SHP77 treated with DMSO at 0.1 percent for 48 hours (cell line): ENCODE measurements around the gene TPRN.

ENCODE experiments used
- DNase-seq: peaks from one replicate; lab custom pipeline; 2025; lab: John Stamatoyannopoulos, UW

Gene TPRN

DNA sequence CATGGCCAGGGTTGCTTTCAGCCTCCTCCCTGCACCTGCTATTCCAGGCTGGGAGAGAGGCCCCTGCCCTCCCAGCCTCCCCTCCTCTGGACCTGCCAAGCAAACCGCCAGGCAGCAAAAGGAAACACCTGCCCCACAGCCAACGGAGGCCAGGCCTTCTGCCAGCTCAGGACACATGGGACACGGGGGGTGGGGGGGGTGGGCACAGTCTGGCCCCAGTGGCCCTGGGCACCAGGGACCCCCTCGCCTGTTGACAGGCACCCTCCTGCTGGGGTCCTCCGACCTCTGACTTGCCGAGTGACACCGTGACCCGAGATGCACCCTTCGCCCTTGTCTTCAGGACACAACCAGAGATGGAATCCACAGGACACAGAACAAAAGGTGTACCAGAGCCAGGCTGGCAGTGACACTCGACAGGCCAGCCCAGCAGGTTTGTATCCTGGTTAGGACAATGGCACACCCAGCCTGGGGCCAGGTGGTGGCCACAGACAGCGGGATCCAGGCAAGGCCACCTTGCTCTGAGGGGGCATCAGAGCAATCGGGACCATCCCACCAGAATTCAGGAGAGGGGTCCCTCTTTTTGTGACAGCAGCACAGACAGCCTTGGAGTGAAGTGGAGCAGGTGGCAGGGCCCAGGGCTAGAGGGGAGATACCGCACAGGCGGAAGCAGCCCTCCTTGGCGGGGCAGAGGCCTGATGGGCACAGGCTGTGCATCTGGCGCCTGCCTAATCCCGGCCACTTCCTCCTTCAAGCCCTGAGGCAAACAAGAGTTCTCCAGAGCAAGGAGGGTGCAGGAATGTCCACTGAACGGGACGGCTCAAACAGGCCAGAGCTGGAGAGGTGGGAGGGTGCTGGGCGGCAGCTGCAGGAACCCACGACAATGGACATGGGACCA is 27.4 kb downstream of the TPRN start:
- peak; percentile 28 for DNase-seq

DNA sequence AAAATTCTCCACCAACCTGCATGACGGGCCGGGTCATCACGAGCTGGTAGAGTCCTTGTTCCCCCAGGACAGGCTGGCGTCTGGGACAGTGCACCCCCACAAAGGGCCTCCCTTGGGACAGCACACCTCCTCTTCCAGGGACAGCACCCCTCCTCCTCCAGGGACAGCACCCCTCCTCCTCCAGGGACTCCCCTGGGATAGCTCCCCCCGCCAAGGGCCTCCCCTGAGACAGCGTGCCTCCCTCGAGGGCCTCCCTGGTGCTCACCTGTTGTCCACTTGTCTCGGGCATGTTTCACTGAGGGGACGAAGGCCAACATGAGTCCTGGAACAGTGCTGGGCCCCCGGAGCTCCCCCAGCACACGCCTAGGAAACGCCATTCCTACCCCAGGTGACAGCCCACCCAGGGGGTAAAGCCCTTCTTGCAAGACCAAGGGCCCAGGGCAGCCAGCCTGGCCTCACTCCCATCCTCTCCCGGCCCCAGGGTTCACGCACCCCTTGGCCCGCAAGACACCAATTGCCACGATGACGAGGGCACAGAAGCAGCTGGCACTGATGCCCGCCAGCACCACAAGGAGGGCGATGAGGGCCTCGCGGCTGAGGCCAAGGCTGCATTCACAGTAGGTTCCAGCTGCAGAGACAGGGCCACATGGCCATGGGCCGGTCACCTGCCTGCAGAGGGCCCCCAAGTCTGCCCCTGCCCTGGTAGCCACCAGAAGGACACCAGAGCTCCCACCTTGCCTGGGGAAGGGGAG is 29.2 kb downstream of the TPRN start:
- DNase-seq = no peak

DNA sequence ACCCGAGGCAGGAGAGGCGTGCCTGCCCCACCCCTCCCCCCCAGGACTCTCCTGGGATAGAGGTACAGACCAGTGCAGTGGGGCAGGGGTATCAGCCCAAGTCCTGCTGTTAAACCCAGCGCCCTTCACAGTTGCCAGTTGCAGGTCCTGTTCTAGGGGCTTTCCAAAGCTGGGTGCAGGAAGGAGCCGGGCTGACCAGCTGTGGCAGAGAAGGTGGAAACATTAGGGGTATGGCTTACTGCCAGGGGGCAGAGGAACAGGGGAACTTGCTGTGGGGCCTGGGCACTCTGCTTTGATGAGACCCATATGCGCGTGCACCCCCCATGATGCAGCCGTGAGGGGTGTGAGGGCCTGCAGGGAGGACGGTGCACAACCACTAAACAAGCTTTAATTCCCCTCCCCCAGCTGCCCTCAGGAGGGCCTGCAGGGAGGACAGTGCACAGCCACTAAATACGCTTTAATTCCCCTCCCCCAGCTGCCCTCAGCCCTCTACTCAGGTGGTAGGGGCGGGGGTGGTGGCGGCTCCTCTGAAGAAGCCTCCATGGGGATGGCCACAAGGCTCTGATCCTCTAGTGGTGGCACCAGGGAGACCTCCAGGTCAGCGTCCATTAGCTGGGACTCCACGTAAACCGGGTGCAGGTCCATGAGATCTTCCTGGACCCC is 29.9 kb downstream of the TPRN start:
- no peak for DNase-seq

DNA sequence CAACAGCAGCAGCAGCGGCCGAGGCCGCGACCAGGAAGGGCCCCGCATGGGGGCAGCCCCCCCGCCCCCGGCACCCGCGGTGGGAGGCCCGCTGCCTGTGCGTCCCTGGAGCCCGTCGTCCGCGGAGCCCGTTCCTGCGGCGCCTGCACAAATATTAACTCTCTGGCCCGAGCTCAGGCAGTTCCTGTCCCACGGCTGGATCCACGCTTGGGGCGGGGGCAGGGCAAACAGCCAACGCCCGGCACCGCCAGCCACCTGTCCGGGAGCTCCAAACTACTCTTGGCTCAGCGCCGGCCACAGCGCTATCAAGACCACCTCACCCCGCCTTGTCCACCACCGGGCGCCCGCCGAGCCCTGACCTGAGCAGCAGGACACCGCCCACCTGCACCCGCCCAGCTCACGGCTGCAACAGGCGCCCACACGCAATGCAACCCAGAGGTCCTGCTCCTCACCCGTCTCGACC is 30.6 kb downstream of the TPRN start, which contains the start of gene LRRC26:
LRRC26 (minus strand) TSS at position 156 of the 463 bp plus-strand sequence; CDS start at position 48, 108 bp downstream.
- DNase-seq = no peak

DNA sequence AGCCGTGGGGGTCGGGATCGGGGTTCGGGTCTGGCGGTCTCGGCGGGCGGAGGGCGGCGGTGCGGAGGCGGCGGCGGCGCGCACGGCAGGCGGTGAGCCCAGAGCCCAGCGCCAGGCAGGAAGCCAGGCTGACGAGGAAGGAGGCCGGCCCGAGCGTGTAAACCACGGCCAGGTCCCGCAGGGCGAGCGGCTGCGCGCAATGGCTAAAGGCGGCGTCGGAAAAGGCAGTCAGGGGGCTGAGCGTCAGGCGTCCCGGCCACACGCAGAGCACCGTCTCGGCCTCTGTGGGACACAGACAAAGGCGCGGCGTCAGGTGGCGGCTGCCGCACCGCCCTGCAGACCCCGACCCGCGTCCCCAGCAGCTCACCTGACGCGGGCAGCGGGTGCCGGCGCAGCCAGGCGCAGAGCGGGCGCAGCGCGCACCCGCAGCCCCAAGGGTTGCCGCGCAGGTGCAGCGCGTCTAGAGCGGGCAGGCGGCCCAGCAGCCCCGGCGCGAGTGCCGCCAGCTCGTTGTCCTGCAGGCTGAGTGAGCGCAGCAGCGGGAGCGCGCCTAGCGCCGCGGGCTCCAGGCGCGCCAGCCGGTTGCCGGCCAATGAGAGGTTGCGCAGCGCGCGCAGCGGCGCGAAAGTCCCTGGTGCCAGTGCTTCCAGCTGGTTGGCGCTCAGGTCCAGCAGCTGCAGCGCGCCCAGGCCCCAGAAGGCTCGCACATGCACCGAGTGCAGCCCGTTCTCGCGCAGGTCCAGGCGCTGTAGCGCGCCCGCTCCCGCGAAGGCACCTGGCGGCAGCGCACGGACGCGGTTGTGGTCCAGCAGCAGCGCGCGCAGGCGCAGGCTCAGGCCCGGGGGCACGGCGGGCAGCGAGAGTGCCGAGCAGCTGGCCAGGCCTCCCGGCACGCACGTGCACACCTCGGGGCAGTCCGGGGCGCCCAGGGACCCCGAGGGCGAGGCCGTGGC is 31.4 kb downstream of the TPRN start:
- peak; percentile 72 for DNase-seq

DNA sequence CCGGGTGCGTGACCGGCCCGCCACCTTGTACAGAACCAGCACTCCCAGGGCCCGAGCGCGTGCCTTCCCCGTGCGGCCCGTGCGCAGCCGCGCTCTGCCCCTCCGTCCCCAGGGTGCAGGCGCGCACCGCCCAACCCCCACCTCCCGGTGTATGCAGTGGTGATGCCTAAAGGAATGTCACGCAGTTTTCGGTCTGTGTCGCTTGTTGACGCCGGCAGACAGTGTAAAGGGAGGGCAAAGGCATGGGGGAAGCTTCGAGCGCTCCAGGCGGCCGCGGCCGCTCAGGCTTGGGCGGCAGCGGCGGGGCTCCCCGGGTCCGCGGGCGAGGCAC is 32.0 kb downstream of the TPRN start:
- DNase-seq = no peak

DNA sequence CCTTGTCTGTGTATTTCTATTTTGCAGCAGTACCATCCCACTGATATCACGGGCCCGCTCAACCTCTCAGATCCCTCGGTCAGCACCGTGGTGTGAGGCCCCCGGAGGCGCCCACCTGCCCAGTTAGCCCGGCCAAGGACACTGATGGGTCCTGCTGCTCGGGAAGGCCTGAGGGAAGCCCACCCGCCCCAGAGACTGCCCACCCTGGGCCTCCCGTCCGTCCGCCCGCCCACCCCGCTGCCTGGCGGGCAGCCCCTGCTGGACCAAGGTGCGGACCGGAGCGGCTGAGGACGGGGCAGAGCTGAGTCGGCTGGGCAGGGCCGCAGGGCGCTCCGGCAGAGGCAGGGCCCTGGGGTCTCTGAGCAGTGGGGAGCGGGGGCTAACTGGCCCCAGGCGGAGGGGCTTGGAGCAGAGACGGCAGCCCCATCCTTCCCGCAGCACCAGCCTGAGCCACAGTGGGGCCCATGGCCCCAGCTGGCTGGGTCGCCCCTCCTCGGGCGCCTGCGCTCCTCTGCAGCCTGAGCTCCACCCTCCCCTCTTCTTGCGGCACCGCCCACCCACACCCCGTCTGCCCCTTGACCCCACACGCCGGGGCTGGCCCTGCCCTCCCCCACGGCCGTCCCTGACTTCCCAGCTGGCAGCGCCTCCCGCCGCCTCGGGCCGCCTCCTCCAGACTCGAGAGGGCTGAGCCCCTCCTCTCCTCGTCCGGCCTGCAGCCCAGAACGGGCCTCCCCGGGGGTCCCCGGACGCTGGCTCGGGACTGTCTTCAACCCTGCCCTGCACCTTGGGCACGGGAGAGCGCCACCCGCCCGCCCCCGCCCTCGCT is 32.6 kb downstream of the TPRN start:
- no peak for DNase-seq

DNA sequence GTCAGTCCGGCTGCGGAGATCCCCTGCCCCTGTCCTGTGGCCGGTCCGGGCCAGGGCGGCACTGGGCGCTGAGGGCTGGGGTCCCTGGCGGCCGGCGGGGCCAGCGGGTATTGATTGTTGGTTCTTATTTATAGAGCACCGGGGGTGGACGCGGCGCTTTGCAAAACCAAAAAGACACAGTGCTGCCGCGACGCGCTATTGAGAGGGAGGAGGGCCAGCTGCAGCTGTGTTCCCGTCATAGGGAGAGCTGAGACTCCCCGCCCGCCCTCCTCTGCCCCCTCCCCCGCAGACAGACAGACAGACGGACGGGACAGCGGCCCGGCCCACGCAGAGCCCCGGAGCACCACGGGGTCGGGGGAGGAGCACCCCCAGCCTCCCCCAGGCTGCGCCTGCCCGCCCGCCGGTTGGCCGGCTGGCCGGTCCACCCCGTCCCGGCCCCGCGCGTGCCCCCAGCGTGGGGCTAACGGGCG is 33.2 kb downstream of the TPRN start:
- no peak for DNase-seq

DNA sequence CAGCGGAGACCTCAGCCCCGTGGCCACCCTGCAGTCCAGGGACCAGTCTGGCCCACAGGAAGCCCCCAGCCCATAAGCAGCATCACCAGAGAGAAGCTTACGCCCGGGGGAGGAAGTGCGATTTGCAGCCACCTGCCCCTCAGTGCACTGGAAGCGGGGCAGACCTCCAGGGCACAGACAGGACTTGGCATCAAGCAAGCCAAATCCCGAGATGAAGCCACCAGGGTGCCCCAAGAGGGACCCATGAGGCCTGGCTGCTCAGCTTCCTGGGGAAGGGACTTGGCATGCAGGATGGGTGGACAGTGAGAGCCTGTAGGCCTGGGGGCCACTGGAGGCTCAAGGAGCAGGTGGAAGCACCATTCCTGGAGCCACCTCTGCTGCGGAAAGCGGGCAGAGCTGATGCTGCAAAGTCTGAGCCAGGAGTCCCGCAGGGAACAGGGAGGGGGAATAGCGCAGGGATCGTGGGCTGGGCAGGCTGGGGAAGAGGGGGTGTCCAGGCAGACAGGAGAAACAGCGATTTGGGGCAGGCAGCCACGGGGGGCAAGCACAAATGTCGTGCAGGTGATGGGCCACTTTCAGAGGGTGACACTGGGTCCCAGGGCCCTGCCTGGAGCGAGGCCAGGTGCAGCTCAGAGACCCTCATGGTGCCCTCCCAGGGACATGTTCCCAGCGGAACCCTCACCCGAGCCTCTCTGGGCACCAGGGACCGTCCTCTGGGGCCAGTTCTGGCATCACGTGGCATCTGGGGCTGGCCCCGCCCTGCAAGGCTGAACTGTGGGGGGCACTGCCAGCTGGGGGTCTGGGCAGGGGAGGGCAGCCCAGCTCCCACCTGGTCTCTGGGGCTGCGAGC is 33.9 kb downstream of the TPRN start:
- no peak for DNase-seq

DNA sequence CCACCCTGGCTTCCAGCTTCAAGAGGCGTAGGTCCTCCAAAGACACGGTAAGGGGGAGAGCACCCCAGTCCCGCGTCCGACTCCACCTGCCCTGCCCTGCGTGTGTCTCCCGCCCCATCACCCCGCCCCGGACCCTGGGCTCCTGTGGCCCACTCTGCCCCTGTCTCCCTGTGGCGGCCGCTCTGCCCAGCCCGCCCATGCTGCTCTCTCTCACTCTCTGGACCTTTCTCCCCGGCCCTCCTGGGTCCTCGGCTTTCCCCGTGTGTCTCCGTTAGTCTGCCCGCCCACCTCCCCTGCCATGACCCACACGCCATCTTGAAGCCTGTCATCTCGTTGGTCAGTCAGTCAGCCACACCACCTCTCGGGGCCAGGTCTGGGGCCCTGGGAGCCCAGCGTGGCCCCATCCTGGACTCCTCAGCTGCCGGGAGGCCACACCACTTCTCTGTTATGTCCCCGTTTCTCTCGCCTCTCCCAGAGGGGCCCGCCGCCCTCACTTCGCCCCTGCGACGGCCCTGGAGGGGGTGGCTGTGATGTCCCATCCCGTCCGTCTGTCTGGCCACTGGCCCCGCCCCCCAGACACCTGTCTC is 35.2 kb downstream of the TPRN start:
- DNase-seq = no peak

DNA sequence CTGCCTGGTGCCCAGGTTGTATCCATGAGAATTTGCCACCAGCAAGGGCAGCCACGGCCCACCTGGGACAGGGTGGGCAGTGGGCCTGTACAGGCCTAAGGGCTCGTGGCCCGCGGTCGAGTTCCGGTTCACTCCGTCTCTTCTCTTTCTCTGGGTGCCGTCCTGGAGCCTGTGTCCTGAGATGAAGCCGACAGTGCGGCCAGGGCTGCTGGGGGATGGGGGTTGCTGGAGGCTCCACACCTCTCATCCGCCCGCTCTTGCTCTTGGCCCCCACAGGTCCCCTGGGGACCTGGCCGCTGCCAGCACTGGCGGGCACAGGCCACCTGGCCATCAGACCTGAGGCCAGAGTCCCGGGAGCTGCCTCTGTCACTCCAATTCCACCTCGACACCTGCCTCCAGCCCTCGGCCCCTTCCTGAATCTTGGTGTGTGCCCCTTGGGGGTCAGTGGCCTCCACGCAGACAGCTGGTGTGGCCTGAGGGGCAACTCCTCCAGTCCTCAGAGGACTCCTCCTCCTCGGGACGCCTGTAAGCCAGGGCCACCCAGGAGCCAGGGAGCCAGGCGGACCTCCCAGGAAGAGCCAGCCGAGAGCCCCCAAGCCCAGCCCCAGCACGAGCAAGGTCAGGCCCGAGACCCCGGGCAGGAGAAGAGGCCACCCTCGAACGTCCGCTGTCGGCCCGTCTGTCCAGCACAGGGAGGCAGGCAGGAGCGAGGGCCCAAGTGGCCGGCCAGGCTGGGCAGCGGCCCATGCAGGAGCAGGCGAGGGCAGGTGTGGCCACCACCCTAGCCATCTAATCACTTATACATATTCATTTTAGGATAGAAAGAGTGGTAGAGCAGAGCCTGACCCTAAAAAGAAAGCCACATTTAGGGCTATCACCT is 35.9 kb downstream of the TPRN start:
- DNase-seq = no peak

DNA sequence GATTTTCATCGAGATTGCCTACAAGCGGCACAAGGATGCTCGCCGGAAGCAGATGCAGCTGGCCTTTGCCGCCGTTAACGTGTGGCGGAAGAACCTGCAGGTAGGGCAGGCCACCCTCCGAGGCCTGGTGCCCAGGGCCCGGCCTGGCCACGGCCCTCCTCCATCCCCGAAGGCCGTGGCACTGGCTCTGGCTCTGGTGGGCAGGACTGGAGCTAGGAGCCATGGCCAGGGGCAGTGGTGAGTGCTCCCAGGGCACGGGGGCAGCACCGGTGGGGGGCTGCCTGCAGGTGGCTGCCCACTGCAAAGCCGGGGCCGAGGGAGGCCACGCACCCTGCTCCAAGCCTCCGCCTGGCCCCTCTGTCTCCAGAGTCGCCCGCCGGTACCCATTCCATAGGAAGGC is 36.7 kb downstream of the TPRN start:
- DNase-seq = no peak

DNA sequence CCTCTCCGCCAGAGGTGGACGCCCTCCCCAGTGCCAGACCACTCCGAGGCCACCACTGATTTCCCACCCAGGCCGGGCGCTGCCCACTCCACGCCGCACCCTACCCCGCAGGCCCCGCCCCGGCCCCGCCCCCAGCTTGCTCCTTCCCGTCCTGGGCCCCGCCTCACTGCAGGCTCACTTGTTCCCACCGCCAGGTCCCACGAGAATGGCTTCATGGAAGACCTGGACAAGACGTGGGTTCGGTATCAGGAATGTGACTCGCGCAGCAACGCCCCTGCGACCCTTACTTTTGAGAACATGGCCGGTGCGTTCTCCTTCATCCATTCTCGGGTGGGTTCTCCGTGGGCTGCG is 37.2 kb downstream of the TPRN start:
- no peak for DNase-seq

DNA sequence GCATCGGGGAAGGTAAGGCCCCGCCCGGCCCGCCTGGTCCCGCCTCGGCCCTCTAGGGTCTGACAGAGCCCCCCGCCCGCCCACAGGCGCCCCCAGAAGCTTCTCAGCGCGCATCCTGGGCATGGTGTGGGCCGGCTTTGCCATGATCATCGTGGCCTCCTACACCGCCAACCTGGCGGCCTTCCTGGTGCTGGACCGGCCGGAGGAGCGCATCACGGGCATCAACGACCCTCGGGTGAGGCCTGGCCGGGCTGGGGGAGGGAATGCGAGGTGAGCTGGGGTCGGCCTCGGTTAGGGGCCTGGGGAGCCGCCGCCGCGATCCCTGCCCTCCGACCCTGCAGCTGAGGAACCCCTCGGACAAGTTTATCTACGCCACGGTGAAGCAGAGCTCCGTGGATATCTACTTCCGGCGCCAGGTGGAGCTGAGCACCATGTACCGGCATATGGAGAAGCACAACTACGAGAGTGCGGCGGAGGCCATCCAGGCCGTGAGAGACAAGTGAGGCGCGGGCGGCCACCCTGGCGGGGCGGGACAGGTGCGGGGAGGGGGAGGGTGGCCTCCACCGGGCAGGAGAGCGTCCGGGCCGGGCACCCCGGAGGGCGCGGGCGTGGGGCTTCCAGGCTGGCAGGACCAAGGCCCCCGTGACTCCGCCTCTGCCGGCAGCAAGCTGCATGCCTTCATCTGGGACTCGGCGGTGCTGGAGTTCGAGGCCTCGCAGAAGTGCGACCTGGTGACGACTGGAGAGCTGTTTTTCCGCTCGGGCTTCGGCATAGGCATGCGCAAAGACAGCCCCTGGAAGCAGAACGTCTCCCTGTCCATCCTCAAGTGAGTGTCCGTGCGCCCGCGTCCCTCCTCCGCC is 37.8 kb downstream of the TPRN start:
- no peak for DNase-seq

DNA sequence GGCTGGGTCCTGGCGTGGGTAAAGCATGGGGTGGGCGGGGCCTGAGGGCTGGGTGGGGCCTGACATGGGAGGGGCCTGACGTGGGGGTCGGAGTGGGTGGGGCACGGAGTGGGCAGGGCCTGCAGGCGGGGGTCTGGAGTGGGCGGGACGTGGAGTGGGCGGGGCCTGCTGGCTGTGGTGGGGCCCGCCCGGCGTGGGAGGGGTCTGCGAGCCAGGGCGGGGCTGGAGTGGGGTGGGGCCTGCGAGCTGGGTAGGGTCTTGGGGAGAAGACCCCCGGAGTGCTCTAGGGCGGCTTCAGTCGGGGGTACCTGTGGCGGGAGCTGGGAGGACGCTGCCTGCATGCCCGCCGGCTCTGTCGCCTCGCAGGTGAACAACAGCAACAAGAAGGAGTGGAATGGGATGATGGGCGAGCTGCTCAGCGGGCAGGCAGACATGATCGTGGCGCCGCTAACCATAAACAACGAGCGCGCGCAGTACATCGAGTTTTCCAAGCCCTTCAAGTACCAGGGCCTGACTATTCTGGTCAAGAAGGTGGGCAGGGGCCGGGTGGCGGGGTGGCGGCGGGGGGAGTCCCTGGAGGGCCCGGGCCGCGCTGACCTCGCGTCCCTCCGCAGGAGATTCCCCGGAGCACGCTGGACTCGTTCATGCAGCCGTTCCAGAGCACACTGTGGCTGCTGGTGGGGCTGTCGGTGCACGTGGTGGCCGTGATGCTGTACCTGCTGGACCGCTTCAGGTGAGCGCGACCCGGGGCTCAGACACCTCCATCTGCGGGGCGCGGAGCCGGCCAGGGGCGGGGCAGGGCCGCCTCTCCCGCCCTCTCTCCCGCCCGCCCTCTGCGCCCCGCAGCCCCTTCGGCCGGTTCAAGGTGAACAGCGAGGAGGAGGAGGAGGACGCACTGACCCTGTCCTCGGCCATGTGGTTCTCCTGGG is 38.7 kb downstream of the TPRN start:
- no peak for DNase-seq
